Smooth muscle cell (in vitro differentiated cells): ENCODE measurements around the gene PITRM1. TPM values are rescaled to one million over a fixed set of nuclear protein-coding genes. Genes with fewer than 3 reads are reported as not detected.

Experiments used
- DNase-seq: peaks from one replicate; lab custom pipeline; 2025; ENCODE audit not compliant: unreplicated experiment; lab: John Stamatoyannopoulos, UW
- H2AFZ ChIP-seq: fragments of 200-600 bp; sonication (generic); 2 replicates; pipeline ENCODE4 v1.6.0; 2016; ENCODE audit warnings: antibody characterized with exemption, low read depth, mild to moderate bottlenecking
- H3F3A ChIP-seq: fragments of 200-600 bp; sonication (generic); 2 replicates; pipeline ENCODE4 v1.6.0; 2017; ENCODE audit warnings: antibody characterized with exemption, low read depth
- H3K27ac ChIP-seq: fragments of 200-600 bp; sonication (generic); 2 replicates; pipeline ENCODE4 v1.5.1; 2016; ENCODE audit warnings: low read depth, mild to moderate bottlenecking
- H3K27me3 ChIP-seq: fragments of 200-600 bp; sonication (generic); 2 replicates; pipeline ENCODE4 v1.6.1; 2016; ENCODE audit warnings: low read depth, mild to moderate bottlenecking
- H3K36me3 ChIP-seq: fragments of 200-600 bp; sonication (generic); 2 replicates; pipeline ENCODE4 v1.5.1; 2016; ENCODE audit warnings: low read depth
- H3K4me1 ChIP-seq: fragments of 200-600 bp; sonication (generic); 2 replicates; pipeline ENCODE4 v1.5.1; 2016; ENCODE audit warnings: low read depth
- H3K4me2 ChIP-seq: fragments of 200-600 bp; sonication (generic); 2 replicates; pipeline ENCODE4 v1.6.0; 2016; ENCODE audit warnings: mild to moderate bottlenecking
- H3K4me3 ChIP-seq: fragments of 200-600 bp; sonication (generic); 2 replicates; pipeline ENCODE4 v1.5.1; 2016; ENCODE audit warnings: mild to moderate bottlenecking
- H3K79me2 ChIP-seq: fragments of 200-600 bp; sonication (generic); 2 replicates; pipeline ENCODE4 v1.6.0; 2016; ENCODE audit warnings: low read depth, mild to moderate bottlenecking
- H3K9ac ChIP-seq: fragments of 200-600 bp; sonication (generic); 2 replicates; pipeline ENCODE4 v1.6.0; 2016; ENCODE audit warnings: low read depth
- H3K9me3 ChIP-seq: fragments of 200-600 bp; sonication (generic); replicated peaks from 2 replicates; pipeline ENCODE4 v1.5.1; 2016; ENCODE audit warnings: low read depth
- H4K20me1 ChIP-seq: fragments of 200-600 bp; sonication (generic); 2 replicates; pipeline ENCODE4 v1.6.0; 2016; ENCODE audit warnings: low read depth
- WGBS: methylation state at CpG from one replicate; pipeline ENCODE4 v1.1.7; 2016; ENCODE audit warnings: low lambda C conversion rate; 5-methylcytosine and 5-hydroxymethylcytosine counted together
- polyA plus RNA-seq: library from polyadenylated mRNA; unstranded; fragments of >200 nt; fragmentation: Nextera tagmentation; extraction: Ambion mirVana; gene quantifications from 2 replicates; pipeline ENCODE4 v1.2.1, GENCODE V29; 2016
- total RNA-seq: library from RNA; depleted of rRNA; stranded (reverse); fragments of >200 nt; gene quantifications from 2 replicates; pipeline ENCODE4 v1.2.3, GENCODE V29; 2014
- TF ChIP-seq, protein P1 (sequence below): fragments of 200-600 bp; sonication (generic); IDR thresholded peaks from 2 replicates; pipeline ENCODE4 v1.5.1; 2017; ENCODE audit warnings: borderline replicate concordance, mild to moderate bottlenecking, antibody characterized with exemption; ENCODE audit not compliant: insufficient read depth, poor library complexity, severe bottlenecking

The PITRM1 gene
- total and polyA plus RNA-seq, 2 experiments from 2014 or later = 49.2 to 61.3 TPM

DNA sequence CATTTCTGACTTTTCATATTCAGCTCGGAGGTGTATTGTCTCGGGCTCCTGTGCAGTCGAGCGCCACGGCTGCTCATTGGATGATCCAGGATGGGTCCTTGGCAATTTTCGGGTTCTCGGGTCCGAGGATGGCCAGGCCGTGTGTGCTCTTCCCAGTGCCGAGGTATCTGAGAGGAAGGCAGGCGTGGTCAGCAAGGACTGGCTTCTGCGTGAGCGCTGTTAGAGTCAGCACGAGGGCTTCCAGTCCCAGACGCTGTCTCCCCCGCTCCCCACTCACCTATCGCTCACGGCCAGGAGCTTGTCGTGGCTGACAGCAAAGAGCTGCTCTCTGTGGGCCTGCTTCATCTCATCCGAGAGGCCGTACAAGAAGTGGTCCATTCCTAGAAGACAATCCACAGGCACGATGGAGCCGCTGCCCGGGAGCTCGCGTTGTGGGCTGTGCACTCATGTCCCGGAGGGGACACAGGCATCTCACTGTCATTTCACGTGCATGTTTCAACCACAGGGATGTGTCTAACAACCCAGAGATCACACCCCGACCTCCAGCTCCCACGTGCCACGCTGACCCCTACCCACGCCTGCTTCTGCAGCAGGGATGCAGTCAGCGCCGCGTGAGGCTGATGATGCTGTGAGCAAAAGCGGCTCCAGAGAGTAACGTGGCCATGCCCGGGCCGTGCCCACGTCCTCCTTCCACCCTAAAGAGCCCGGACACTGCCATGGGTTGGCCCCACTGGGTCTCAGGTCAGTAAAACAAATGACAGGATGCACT is 34.4 kb downstream of the PITRM1 start:
- Histone ChIP-seq H3K4me3 (no peak overlapping the region), H3K27ac (peak overlapping the region; percentile 94), H3K9me3 (no peaks in the 10 kb centered on the region), H4K20me1 (no peaks in the 10 kb centered on the region), H3K36me3 (peaks cover 26% of the 10 kb centered on the region), H3K4me2 (no peak overlapping the region), H3K4me1 (no peaks in the 10 kb centered on the region), H2AFZ (no peak overlapping the region), H3K79me2 (no peaks in the 10 kb centered on the region), H3F3A (peaks cover 29% of the 10 kb centered on the region), H3K27me3 (no peaks in the 10 kb centered on the region), H3K9ac (no peak overlapping the region)
- WGBS = 97% methylated on average over 40 of the region's 41 CpGs
- TF ChIP-seq, protein P1, sequence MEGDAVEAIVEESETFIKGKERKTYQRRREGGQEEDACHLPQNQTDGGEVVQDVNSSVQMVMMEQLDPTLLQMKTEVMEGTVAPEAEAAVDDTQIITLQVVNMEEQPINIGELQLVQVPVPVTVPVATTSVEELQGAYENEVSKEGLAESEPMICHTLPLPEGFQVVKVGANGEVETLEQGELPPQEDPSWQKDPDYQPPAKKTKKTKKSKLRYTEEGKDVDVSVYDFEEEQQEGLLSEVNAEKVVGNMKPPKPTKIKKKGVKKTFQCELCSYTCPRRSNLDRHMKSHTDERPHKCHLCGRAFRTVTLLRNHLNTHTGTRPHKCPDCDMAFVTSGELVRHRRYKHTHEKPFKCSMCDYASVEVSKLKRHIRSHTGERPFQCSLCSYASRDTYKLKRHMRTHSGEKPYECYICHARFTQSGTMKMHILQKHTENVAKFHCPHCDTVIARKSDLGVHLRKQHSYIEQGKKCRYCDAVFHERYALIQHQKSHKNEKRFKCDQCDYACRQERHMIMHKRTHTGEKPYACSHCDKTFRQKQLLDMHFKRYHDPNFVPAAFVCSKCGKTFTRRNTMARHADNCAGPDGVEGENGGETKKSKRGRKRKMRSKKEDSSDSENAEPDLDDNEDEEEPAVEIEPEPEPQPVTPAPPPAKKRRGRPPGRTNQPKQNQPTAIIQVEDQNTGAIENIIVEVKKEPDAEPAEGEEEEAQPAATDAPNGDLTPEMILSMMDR = no peak
- DNase-seq = no peak

DNA sequence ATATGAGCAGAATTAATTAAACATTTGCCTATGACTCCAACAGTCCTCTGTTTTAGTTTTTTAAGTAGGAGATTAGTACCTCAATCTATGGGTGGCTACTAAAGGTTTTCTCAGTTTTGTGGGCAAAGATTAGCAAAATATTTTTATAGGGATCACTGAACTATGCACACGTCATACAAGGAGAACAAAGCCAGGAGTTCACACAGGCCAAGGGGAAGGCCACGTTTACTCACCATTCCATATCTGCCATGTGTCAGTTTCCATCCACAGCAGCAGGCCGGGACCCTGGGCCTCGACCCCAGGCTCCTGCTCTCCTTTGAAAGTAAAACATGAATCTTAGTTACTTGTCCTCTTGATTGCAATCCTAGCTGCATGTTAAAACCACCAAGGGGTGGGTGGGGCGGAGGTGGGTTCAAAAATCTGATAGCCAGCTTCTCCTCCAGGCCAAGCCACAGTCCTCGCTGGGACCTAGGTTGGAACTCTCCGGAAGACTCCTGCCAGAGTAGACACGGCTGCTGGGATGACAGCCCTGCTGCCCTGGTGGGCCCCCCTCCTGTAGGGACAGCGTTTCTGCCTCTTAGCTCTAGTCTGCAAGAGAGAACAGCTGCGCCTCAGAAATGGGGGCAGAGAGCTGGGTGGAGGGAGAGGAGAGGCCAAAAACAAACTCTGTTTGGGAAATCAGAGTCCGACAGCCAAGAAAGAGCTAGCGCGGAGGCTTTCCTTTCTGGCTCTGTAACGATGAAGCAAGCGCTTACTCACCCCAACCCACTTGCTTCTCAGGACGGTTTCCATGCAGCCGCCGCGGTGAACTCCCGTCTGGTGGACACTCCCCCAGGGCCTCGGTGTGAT is 35.6 kb downstream of the PITRM1 start:
- Histone ChIP-seq H3K27ac (peak overlapping the region; percentile 94), H3F3A (peaks cover 29% of the 10 kb centered on the region), H3K4me3 (no peak overlapping the region), H3K27me3 (no peaks in the 10 kb centered on the region), H4K20me1 (no peaks in the 10 kb centered on the region), H3K4me2 (no peak overlapping the region), H2AFZ (no peak overlapping the region), H3K36me3 (peaks cover 26% of the 10 kb centered on the region), H3K4me1 (no peaks in the 10 kb centered on the region), H3K79me2 (no peaks in the 10 kb centered on the region), H3K9me3 (no peaks in the 10 kb centered on the region), H3K9ac (peak overlapping the region; percentile 78)
- 75% methylated on average over 21 of the region's 21 CpGs for WGBS
- TF ChIP-seq, protein P1 = no peak
- no peak for DNase-seq

DNA sequence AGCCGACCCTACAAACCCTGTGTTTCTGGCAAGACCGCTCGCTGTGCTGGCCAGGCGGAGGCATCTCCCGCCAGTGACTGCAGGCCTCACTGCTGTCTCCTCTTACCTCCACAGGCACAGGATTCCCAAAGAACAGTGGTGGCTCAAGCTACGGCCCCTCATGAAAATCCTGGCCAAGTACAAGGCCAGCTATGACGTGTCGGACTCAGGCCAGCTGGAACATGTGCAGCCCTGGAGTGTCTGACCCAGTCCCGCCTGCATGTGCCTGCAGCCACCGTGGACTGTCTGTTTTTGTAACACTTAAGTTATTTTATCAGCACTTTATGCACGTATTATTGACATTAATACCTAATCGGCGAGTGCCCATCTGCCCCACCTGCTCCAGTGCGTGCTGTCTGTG is 36.2 kb downstream of the PITRM1 start:
- Histone ChIP-seq H3K4me3 (no peak overlapping the region), H3K9ac (peak overlapping the region; percentile 78), H3K4me1 (no peaks in the 10 kb centered on the region), H3K79me2 (no peaks in the 10 kb centered on the region), H4K20me1 (no peaks in the 10 kb centered on the region), H3K27ac (peak overlapping the region; percentile 94), H3K4me2 (no peak overlapping the region), H3K36me3 (peaks cover 26% of the 10 kb centered on the region), H3K9me3 (no peaks in the 10 kb centered on the region), H3F3A (peaks cover 29% of the 10 kb centered on the region), H2AFZ (no peak overlapping the region), H3K27me3 (no peaks in the 10 kb centered on the region)
- WGBS = 92% methylated on average over 14 of the region's 14 CpGs
- DNase-seq = no peak
- TF ChIP-seq, protein P1 = no peak
